HG02642 (cell line): Measurements from ENCODE around the gene VPS13C.

Experiments
- ATAC-seq: cut with Tn5 transposase; IDR thresholded peaks from one replicate; pipeline ENCODE4 v1.9.1; 2021; ENCODE audit warnings: mild to moderate bottlenecking; ENCODE audit not compliant: unreplicated experiment, poor library complexity

The VPS13C gene

GRCh38 chr15:61946778-61947177, 113.5 kb downstream of the VPS13C start:
- no peak for ATAC-seq

- ATAC-seq: no peak
These were observed 116.3 kb downstream of the VPS13C start for GRCh38 chr15:61943992-61944391.

DNA sequence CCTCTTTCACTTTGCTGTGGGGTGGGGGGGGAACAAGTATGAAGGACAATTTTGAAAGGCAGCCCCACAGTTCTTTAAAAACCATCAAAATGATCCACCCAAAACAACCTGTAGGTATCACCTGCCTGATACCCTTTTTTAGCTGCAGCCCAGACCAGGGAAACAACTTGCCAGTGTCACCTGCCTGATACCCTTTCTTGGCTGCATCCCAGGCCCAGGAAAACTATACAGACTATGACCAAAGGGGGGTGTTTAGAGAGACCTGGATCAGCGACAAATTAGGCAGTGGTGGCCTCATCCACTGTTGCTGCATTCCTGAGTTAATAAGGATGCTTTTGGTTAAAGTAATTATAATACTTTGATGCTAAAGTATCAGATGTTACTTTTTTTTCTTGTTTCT, 122.0 kb downstream of the VPS13C start:
- ATAC-seq: no peak

- ATAC-seq: no peak
These were observed 123.6 kb downstream of the VPS13C start for GRCh38 chr15:61936528-61937195.

GRCh38 chr15:61935493-61935892, 124.8 kb downstream of the VPS13C start:
- no peak for ATAC-seq

DNA sequence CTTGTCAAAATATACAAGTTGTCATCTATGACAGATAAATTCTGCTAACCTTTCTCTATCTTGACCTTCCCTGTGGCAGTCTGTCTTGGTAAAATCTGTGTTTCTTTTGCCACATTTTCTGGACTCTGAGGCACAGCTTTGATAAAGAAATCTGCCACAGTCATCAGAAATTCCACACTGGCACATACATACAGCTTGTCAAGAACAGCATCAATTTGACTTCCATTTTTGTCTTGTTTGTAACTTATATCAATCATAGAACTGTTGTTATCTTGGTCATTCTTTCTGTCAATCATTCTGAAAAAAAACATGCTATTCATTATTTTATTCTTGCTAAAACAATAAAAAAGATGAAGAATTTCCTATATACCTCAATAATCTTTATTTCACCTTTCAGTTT, 130.8 kb downstream of the VPS13C start:
- no peak for ATAC-seq

- no peak for ATAC-seq
These were observed 137.1 kb downstream of the VPS13C start for GRCh38 chr15:61923173-61923572.

- ATAC-seq: no peak
These were observed 139.2 kb downstream of the VPS13C start for GRCh38 chr15:61921093-61921492.

DNA sequence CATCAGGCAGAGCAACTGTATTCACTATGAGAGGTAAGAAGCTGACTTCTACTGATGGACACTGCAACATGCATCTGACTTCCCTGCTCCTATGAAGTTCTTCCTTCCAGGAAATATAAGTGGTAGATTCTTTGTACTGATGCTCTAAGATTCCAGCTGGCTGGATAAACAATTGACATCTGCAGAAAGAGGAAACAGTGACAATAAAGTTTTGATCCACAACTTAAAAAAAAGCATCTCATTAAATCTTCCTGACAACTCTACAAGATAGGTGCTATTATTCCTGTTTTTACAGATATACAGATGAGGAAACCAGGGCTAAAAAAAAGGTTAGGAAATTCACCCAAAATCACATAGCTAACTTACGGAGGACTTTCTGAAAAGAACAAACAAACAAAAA, 142.8 kb downstream of the VPS13C start:
- no peak for ATAC-seq

GRCh38 chr15:61916104-61916503, 144.1 kb downstream of the VPS13C start:
- ATAC-seq: no peak

- ATAC-seq: no peak
These were observed 144.6 kb downstream of the VPS13C start for GRCh38 chr15:61915640-61916039.

GRCh38 chr15:61910839-61911369, 149.3 kb downstream of the VPS13C start:
- ATAC-seq: no peak

DNA sequence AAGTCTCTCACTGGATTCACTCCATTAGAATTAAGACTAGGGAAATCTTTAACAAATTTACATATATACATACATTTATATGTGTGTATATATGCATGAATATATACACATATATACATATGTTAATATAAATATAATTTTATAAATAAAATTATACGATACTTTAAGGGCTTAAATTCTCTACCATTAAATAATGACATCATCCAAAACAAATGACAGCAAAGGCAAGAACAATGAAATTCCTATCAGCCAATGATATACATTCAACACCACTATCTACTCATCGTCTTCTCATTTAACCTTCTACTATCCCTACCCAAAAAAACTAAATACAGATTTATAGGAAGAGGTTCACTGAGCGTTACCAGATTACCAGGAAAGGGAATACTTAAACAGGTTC, 152.0 kb downstream of the VPS13C start:
- no peak for ATAC-seq

DNA sequence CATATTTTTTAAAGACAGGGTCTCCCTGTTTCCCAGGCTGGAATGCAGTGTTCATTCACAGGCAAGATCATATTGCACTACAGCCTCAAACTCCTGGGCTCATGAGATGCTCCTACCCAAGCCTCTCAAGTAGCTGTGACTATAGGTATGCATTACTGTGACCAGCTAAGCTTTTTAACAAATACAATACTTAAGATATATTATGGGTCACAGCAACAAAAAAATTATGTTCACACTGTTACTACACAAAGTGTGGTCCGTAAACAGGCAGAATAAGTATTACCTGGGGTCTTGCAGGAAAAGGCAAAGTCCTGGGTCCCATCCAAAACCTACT, 152.5 kb downstream of the VPS13C start:
- no peak for ATAC-seq

DNA sequence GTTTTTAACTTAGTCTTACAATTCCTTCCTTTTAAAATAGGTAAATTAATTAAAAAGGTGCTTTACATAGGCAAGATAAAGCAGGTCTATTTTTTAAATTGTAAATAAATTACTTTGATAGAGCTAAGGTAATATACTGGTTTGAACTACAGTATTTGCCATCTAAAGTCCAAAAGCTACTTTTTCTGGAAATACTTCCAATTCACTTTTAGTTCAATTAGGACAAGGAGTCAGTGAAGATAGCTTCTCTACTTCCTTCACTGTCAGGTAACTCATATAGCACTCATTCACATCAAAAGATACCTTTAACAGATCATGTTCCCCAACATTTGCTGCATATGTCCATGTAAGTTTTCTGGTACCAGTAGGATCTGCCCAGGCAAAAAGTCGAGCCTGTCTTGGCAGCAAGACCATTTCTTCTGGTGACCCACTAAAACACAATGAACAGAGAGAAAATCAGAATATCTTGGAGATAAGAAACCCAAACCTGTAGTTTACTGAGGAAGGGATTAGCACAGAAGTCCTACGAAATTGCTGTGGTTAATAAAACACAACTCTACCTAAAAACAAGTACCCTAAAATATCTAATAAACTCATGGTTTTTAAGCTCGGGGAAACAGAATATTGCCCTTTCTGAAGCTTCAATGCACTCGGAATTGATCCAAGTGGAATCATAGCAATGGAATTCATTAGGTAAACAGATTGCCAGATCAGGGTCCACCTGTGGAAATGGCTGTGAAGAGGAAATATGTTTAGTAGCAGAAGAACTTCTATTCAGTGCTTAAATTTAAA, 153.1 kb downstream of the VPS13C start:
- no peak for ATAC-seq

- no peak for ATAC-seq
These were observed 167.1 kb downstream of the VPS13C start for GRCh38 chr15:61893146-61893545.

- no peak for ATAC-seq
These were observed 168.1 kb downstream of the VPS13C start for GRCh38 chr15:61892140-61892539.

- ATAC-seq: no peak
These were observed 170.1 kb downstream of the VPS13C start for GRCh38 chr15:61890106-61890505.

GRCh38 chr15:61889706-61890105, 170.5 kb downstream of the VPS13C start:
- no peak for ATAC-seq

DNA sequence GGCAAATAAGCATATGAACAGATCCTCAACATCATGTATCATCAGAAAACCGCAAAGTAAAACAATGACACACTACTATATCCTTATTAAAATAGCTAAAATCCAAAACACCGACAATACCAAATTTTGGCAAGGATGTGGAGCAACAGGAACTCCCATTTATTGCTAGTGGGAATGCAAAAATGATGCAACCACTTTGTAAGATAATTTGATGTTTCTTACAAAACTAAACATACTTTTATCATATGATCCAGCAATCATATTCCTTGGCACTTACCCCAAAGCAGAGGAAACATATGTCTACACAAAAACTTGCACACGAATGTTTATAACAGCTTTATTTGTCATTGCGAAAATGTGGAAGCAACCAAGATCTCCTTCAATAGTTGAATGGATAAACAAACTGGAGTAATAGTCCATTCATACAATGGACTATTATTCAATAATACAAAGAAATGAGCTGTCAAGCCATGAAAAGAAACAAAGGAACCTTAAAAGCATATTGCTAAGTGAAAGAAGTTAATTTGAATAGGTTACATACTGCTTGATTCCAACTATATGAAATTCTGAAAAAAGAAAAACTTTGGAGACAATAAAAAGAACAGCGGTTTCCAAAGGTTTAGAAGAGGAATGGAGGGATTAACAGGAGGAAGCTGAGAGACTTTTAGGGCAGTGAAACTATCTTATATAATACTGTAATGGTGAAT, 172.0 kb downstream of the VPS13C start:
- ATAC-seq: no peak

- ATAC-seq: no peak
These were observed 180.2 kb downstream of the VPS13C start for GRCh38 chr15:61880084-61880483.
